ENCODE measurements around the gene APBA1.

The APBA1 gene

GRCh38 chr9:69599232-69599971, 72.8 kb downstream of the APBA1 start:
- TF ChIP-seq FOXP2 (optimal IDR thresholded peaks at IDR 0.05; ENCODE audit: borderline replicate concordance, extremely low read depth, extremely low read length, insufficient read depth): no peak
- TF ChIP-seq, protein P1, sequence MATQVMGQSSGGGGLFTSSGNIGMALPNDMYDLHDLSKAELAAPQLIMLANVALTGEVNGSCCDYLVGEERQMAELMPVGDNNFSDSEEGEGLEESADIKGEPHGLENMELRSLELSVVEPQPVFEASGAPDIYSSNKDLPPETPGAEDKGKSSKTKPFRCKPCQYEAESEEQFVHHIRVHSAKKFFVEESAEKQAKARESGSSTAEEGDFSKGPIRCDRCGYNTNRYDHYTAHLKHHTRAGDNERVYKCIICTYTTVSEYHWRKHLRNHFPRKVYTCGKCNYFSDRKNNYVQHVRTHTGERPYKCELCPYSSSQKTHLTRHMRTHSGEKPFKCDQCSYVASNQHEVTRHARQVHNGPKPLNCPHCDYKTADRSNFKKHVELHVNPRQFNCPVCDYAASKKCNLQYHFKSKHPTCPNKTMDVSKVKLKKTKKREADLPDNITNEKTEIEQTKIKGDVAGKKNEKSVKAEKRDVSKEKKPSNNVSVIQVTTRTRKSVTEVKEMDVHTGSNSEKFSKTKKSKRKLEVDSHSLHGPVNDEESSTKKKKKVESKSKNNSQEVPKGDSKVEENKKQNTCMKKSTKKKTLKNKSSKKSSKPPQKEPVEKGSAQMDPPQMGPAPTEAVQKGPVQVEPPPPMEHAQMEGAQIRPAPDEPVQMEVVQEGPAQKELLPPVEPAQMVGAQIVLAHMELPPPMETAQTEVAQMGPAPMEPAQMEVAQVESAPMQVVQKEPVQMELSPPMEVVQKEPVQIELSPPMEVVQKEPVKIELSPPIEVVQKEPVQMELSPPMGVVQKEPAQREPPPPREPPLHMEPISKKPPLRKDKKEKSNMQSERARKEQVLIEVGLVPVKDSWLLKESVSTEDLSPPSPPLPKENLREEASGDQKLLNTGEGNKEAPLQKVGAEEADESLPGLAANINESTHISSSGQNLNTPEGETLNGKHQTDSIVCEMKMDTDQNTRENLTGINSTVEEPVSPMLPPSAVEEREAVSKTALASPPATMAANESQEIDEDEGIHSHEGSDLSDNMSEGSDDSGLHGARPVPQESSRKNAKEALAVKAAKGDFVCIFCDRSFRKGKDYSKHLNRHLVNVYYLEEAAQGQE (IDR thresholded peaks at IDR 0.05; ENCODE audit: insufficient read depth in 1 of 2, low read depth in 2 of 2, low read length in 2 of 2): no peak
- no peak for TF ChIP-seq TAF1 (IDR thresholded peaks at IDR 0.05; ENCODE audit: borderline replicate concordance, insufficient read depth, low read length)
- no peak for TF ChIP-seq POLR2AphosphoS5 (IDR thresholded peaks at IDR 0.05; ENCODE audit: low read depth, low read length)

- no peak for TF ChIP-seq TAF1 (IDR thresholded peaks at IDR 0.05; ENCODE audit: borderline replicate concordance, insufficient read depth, low read length)
- no peak for TF ChIP-seq POLR2AphosphoS5 (IDR thresholded peaks at IDR 0.05; ENCODE audit: low read depth, low read length)
- no peak for TF ChIP-seq FOXP2 (optimal IDR thresholded peaks at IDR 0.05; ENCODE audit: borderline replicate concordance, extremely low read depth, extremely low read length, insufficient read depth)
- TF ChIP-seq, protein P1 (IDR thresholded peaks at IDR 0.05; ENCODE audit: insufficient read depth in 1 of 2, low read depth in 2 of 2, low read length in 2 of 2): no peak
- no peak for TF ChIP-seq SIN3A (IDR thresholded peaks at IDR 0.05; ENCODE audit: borderline replicate concordance, insufficient read depth, low read length)
These were observed 78.0 kb downstream of the APBA1 start for GRCh38 chr9:69594180-69594579.

DNA sequence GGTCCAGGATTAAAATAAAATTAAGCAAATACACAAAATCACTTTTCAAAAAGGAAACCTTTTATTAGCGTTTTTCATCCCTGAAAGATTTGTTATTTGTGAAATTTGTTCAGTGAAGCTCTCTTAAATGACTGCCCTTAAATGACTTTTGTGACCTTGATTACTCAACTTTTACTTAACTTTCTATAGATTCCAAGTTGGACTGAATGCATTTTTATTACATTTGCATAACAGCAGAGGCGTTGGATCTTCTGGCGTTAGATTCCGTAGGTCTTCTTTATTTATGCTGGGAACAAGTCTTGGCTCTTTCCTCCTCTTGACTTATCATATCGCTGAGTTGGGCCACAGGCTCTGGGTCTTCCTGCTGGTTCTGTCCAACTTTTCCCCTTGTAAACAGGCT, 78.4 kb downstream of the APBA1 start:
- TF ChIP-seq FOXP2 (optimal IDR thresholded peaks at IDR 0.05; ENCODE audit: borderline replicate concordance, extremely low read depth, extremely low read length, insufficient read depth) (no peak), TAF1 (IDR thresholded peaks at IDR 0.05; ENCODE audit: borderline replicate concordance, insufficient read depth, low read length) (no peak), SIN3A (IDR thresholded peaks at IDR 0.05; ENCODE audit: borderline replicate concordance, insufficient read depth, low read length) (no peak)

DNA sequence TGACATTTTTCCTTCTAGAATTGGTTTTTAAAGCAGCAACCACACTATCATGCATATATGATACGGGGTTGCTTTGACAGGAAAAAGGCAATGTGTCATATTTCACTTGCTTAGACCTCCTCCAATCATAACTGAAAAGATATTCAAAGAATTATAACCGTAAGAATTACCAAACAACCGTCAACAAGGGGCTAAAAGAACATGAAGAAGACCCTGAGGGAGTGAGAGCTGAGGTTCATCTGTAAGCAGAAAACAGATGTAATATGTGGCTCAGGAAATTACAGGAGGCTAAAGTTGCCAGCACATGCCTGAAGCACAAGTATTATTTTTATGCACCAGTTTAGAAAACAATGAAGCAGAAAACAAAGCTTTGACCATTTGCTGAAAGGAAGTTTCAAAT, 78.9 kb downstream of the APBA1 start:
- TF ChIP-seq POLR2AphosphoS5 (IDR thresholded peaks at IDR 0.05; ENCODE audit: low read depth, low read length) (no peak), TAF1 (IDR thresholded peaks at IDR 0.05; ENCODE audit: borderline replicate concordance, insufficient read depth, low read length) (no peak), FOXP2 (optimal IDR thresholded peaks at IDR 0.05; ENCODE audit: borderline replicate concordance, extremely low read depth, extremely low read length, insufficient read depth) (no peak), SIN3A (IDR thresholded peaks at IDR 0.05; ENCODE audit: borderline replicate concordance, insufficient read depth, low read length) (no peak)
- TF ChIP-seq, protein P1 (IDR thresholded peaks at IDR 0.05; ENCODE audit: insufficient read depth in 1 of 2, low read depth in 2 of 2, low read length in 2 of 2): no peak

GRCh38 chr9:69590266-69590665, 81.9 kb downstream of the APBA1 start:
- TF ChIP-seq FOXP2 (optimal IDR thresholded peaks at IDR 0.05; ENCODE audit: borderline replicate concordance, extremely low read depth, extremely low read length, insufficient read depth): no peak
- TF ChIP-seq POLR2AphosphoS5 (IDR thresholded peaks at IDR 0.05; ENCODE audit: low read depth, low read length): no peak
- TF ChIP-seq TAF1 (IDR thresholded peaks at IDR 0.05; ENCODE audit: borderline replicate concordance, insufficient read depth, low read length): no peak
- TF ChIP-seq SIN3A (IDR thresholded peaks at IDR 0.05; ENCODE audit: borderline replicate concordance, insufficient read depth, low read length): no peak
- TF ChIP-seq, protein P1 (IDR thresholded peaks at IDR 0.05; ENCODE audit: insufficient read depth in 1 of 2, low read depth in 2 of 2, low read length in 2 of 2): no peak

Data from PFSK-1 (cell line).